Lung (tissue), 12 donors: ENCODE results near the gene MEIS2. TPM values are rescaled to one million over a fixed set of nuclear protein-coding genes. Genes with fewer than 3 reads are reported as not detected.

Experiments
- ATAC-seq: fragments of 200-7000 bp; cut with Tn5 transposase; one replicate; pipeline ENCODE4 v1.9.1; 2020; ENCODE audit warnings: moderate number of reproducible peaks; ENCODE audit not compliant: insufficient read depth, low FRiP score
- DNase-seq, 3 donors: peaks; one replicate each; pipeline ENCODE4 v3.0.0-alpha.2; 2013 to 2017
- H3K27ac ChIP-seq, 2 donors: one replicate each; pipeline ENCODE4 v1.5.1; 2013; ENCODE audit warnings: mild to moderate bottlenecking in 2 of 2, moderate library complexity in 2 of 2, control low read depth in 1 of 2, inconsistent platforms in 1 of 2, low read depth in 1 of 2, low read length in 1 of 2
- H3K27me3 ChIP-seq, 3 donors: one replicate each; pipeline ENCODE4 v1.5.1; 2013; ENCODE audit warnings: low read length in 2 of 3; ENCODE audit not compliant: control insufficient read depth in 3 of 3, insufficient read depth in 3 of 3
- H3K36me3 ChIP-seq, 4 donors: one replicate each; pipeline ENCODE4 v1.5.1; 2013; ENCODE audit warnings: low read length in 4 of 4, mild to moderate bottlenecking in 1 of 4, moderate library complexity in 1 of 4; ENCODE audit not compliant: control insufficient read depth in 4 of 4, insufficient read depth in 4 of 4
- H3K4me1 ChIP-seq, 5 donors: one replicate each; pipeline ENCODE4 v1.5.1; 2013; ENCODE audit warnings: low read length in 5 of 5, mild to moderate bottlenecking in 2 of 5, moderate library complexity in 1 of 5; ENCODE audit not compliant: control insufficient read depth in 5 of 5, insufficient read depth in 5 of 5
- H3K4me3 ChIP-seq: one replicate; pipeline ENCODE4 v1.5.1; 2013; ENCODE audit warnings: mild to moderate bottlenecking, control low read depth, moderate library complexity
- H3K9ac ChIP-seq, 2 donors: one replicate each; pipeline ENCODE4 v1.5.1; 2013; ENCODE audit warnings: low read length in 2 of 2, control low read depth in 1 of 2; ENCODE audit not compliant: insufficient read depth in 1 of 2
- H3K9me3 ChIP-seq, 4 donors: one replicate each; pipeline ENCODE4 v1.5.1; 2013; ENCODE audit warnings: low read length in 3 of 4, mild to moderate bottlenecking in 1 of 4, moderate library complexity in 1 of 4; ENCODE audit not compliant: control insufficient read depth in 4 of 4, insufficient read depth in 3 of 4
- WGBS, 2 donors: extraction: QIAGEN DNeasy Blood & Tissue Kit; methylation state at CpG; one replicate each; pipeline ENCODE4 v1.1.7; 2013; 5-methylcytosine and 5-hydroxymethylcytosine counted together
- polyA plus RNA-seq, 2 donors: library from polyadenylated mRNA; stranded (reverse); fragments of 200-250 nt; gene quantifications; one replicate each; pipeline ENCODE4 v1.2.1, GENCODE V29; 2013
- total RNA-seq, 2 donors: library from RNA; depleted of rRNA in 1 of 2; stranded (reverse); fragments of >200 nt in 1 of 2; gene quantifications; one replicate each; pipeline ENCODE4 v1.2.1, GENCODE V29; 2014 to 2021
- TF ChIP-seq, protein P1 (sequence below): IDR thresholded peaks from 2 replicates; pipeline ENCODE4 v1.5.1; 2012; ENCODE audit warnings: mild to moderate bottlenecking; ENCODE audit errors: control extremely low read depth, extremely low read depth
- donor health status: control.
- donor health status: control.
- donor health status: Bipolar disorder and iron deficiency.
- donor health status: healthy.
- donor health status: DM: yes; HTN: yes; CAD: no.

The MEIS2 gene
- total and polyA plus RNA-seq, 4 donors, result 5.6 to 47.5 (median 13.7) TPM

GRCh38 chr15:37143351-37143750, 43.0 kb upstream of the MEIS2 start:
- Histone ChIP-seq H3K27ac (no peak overlapping the region), H3K4me1 (no peaks in the 10 kb centered on the region), H3K9ac (no peak overlapping the region), H3K9me3 (no peaks in the 10 kb centered on the region), H3K27me3 (no peaks in the 10 kb centered on the region), H3K4me3 (no peak overlapping the region), H3K36me3 (no peaks in the 10 kb centered on the region)
- DNase-seq (no peak), ATAC-seq (no peak)
- TF ChIP-seq, protein P1, sequence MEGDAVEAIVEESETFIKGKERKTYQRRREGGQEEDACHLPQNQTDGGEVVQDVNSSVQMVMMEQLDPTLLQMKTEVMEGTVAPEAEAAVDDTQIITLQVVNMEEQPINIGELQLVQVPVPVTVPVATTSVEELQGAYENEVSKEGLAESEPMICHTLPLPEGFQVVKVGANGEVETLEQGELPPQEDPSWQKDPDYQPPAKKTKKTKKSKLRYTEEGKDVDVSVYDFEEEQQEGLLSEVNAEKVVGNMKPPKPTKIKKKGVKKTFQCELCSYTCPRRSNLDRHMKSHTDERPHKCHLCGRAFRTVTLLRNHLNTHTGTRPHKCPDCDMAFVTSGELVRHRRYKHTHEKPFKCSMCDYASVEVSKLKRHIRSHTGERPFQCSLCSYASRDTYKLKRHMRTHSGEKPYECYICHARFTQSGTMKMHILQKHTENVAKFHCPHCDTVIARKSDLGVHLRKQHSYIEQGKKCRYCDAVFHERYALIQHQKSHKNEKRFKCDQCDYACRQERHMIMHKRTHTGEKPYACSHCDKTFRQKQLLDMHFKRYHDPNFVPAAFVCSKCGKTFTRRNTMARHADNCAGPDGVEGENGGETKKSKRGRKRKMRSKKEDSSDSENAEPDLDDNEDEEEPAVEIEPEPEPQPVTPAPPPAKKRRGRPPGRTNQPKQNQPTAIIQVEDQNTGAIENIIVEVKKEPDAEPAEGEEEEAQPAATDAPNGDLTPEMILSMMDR, result no peak

DNA sequence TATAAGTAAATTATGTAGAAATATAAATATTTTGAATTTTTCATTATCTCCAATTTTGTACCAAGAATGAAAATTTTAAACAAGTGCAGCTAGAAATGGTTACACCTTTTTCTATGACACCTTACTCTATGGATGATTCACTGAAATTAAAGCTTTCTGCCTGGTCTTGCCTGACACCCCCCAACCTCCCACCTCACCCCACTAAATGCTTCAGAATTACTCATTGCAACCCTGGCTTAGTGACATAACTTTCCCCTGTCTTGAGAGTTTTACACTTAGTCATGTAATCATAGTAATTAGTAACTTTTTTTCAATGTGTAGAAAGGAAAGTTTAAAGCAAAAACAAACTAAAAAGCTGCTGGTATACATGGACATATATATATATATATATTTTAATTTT, 42.0 kb upstream of the MEIS2 start:
- Histone ChIP-seq H3K4me3 (no peak overlapping the region), H3K9me3 (no peaks in the 10 kb centered on the region), H3K27me3 (no peaks in the 10 kb centered on the region), H3K9ac (no peak overlapping the region), H3K4me1 (no peaks in the 10 kb centered on the region), H3K36me3 (no peaks in the 10 kb centered on the region), H3K27ac (no peak overlapping the region)
- DNase-seq (no peak), ATAC-seq (no peak)
- TF ChIP-seq, protein P1, result no peak

DNA sequence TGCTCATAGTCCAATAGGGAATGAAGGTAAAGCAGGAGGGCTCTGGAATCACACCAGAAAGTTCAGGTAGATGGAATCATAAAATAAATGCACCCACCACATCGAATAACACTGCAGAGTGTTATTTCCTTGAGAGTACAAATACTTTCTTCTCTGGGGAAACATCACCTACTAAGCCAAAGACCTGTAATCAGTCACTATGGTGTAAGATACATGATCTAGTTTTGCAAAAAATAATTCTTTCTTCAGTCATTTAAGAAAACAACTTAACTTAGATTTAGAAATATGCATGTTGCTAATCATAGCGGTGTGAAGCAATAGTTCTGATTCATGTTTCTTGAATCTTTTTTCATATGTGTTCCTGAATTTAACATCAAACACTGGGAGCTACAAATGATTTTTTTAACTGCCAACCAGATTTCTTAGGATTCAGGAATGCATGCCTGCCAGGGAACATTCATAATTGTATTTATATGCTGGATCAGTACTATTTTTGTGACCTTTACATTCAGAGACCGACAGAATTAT, 40.2 kb upstream of the MEIS2 start:
- ATAC-seq, result no peak
- 81 to 87% methylated on average over 3 of the region's 3 CpGs for WGBS, 2 donors

More for the DNA sequence above, 40.2 kb upstream of the MEIS2 start:
- Histone ChIP-seq H3K27me3 (no peaks in the 10 kb centered on the region), H3K9ac (no peak overlapping the region), H3K27ac (no peak overlapping the region), H3K9me3 (no peaks in the 10 kb centered on the region), H3K4me1 (no peaks in the 10 kb centered on the region), H3K36me3 (no peaks in the 10 kb centered on the region), H3K4me3 (no peak overlapping the region)
- DNase-seq, result no peak
- TF ChIP-seq, protein P1, result no peak
